K562 (cell line): ENCODE data around the gene CTNNA3. TPM values are rescaled to one million over a fixed set of nuclear protein-coding genes. Genes with fewer than 3 reads are reported as not detected.

Experiments
- ATAC-seq: fragments of 200-7000 bp; cut with Tn5 transposase; 3 replicates; pipeline ENCODE4 v1.9.1; 2020; ENCODE audit warnings: moderate library complexity
- BruUV-seq: library from RNA; stranded (reverse); fragments of 400-500 nt; replicated peaks from 2 replicates; lab custom pipeline; 2021; lab: Mats Ljungman, UMichigan
- CTCF ChIA-PET: fragments of 300-600 bp; formaldehyde crosslinking; extraction: SDS; loops from one replicate; lab custom pipeline; 2021; ENCODE audit warnings: low intra/inter-chr PET ratio; lab: Yijun Ruan, JAX
- POLR2A ChIA-PET: fragments of 300-600, 350-650 bp; sonication (Branson Sonifier 250); formaldehyde crosslinking; extraction: SDS; loops from one replicate; lab custom pipeline; 2021; ENCODE audit warnings: antibody characterized with exemption, inconsistent platforms; lab: Yijun Ruan, JAX
- DNase-seq, 4 experiments: peaks; one replicate each; pipeline versions ENCODE4 v3.0.0 to v3.0.0-alpha.2; 2011 to 2018; ENCODE audit warnings: low spot score in 3 of 4, mixed read lengths in 3 of 4; ENCODE audit errors: extremely low read depth in 1 of 4
- FAIRE-seq: peaks from 2 replicates; lab custom pipeline; 2011; peaks lifted over from hg19 to GRCh38; lab: Jason Lieb, UNC
- H2AFZ ChIP-seq: 2 replicates; pipeline ENCODE4 v1.6.0; 2011; ENCODE audit warnings: low read depth, low read length, control low read depth, inconsistent platforms
- H3K27ac ChIP-seq: fragments of 200-600 bp; 3 replicates; pipeline ENCODE4 v1.8.0; 2011; ENCODE audit warnings: low read depth, mild to moderate bottlenecking, control low read depth, inconsistent platforms, low read length, moderate library complexity, mixed read lengths; ENCODE audit errors: extremely low read depth
- H3K27me3 ChIP-seq, 2 experiments: fragments of 300-600 bp in 1 of 2; 2 replicates in 1 of 2; 3 replicates in 1 of 2; pipeline versions ENCODE4 v1.6.0 to v1.8.0; 2011; ENCODE audit warnings: inconsistent platforms in 2 of 2, low read length in 2 of 2, mild to moderate bottlenecking in 1 of 2, mixed read lengths in 1 of 2, moderate library complexity in 1 of 2; ENCODE audit not compliant: control insufficient read depth in 2 of 2, insufficient read depth in 2 of 2
- H3K36me3 ChIP-seq: fragments of 300-600 bp; 3 replicates; pipeline ENCODE4 v1.8.0; 2011; ENCODE audit warnings: mild to moderate bottlenecking, low read length, inconsistent platforms; ENCODE audit not compliant: control insufficient read depth, insufficient read depth
- H3K4me1 ChIP-seq, 2 experiments: fragments of 200-600 bp in 1 of 2; replicated peaks in 1 of 2; 2 replicates in 1 of 2; 3 replicates in 1 of 2; pipeline versions ENCODE4 v1.5.1 to v1.8.0; 2011; ENCODE audit warnings: inconsistent platforms in 2 of 2, low read length in 2 of 2, mild to moderate bottlenecking in 1 of 2, mixed read lengths in 1 of 2, moderate library complexity in 1 of 2; ENCODE audit not compliant: control insufficient read depth in 2 of 2, insufficient read depth in 2 of 2
- H3K4me2 ChIP-seq: 2 replicates; pipeline ENCODE4 v1.6.1; 2011; ENCODE audit warnings: low read length, control low read depth, inconsistent platforms, mixed read lengths; ENCODE audit not compliant: insufficient read depth
- H3K4me3 ChIP-seq: fragments of 200-600 bp; sonication (generic), shearing (Covaris generic); 2 replicates; pipeline ENCODE4 v1.5.1; 2016; ENCODE audit warnings: control low read depth, inconsistent platforms
- H3K79me2 ChIP-seq: fragments of 200-600 bp; 3 replicates; pipeline ENCODE4 v1.8.0; 2011; ENCODE audit warnings: low read length, inconsistent platforms; ENCODE audit not compliant: control insufficient read depth, insufficient read depth
- H3K9ac ChIP-seq, 2 experiments: 2 replicates each; pipeline versions ENCODE4 v1.6.0 to v1.6.1; 2011; ENCODE audit warnings: low read depth in 2 of 2, low read length in 2 of 2, control low read depth in 1 of 2, inconsistent platforms in 1 of 2, mild to moderate bottlenecking in 1 of 2, mixed read lengths in 1 of 2; ENCODE audit not compliant: insufficient read depth in 1 of 2
- H3K9me1 ChIP-seq: one replicate; pipeline ENCODE4 v1.6.0; 2011; ENCODE audit warnings: inconsistent platforms, mild to moderate bottlenecking, low read length, moderate library complexity; ENCODE audit not compliant: control insufficient read depth, insufficient read depth
- H3K9me3 ChIP-seq: replicated peaks from 2 replicates; pipeline ENCODE4 v1.5.1; 2011; ENCODE audit warnings: low read depth, low read length, inconsistent platforms; ENCODE audit not compliant: control insufficient read depth, insufficient read depth
- H4K20me1 ChIP-seq: replicated peaks from 2 replicates; pipeline ENCODE4 v1.6.1; 2011; ENCODE audit warnings: low read length, inconsistent platforms, mixed read lengths; ENCODE audit not compliant: control insufficient read depth, insufficient read depth
- BCOR ChIP-seq: fragments of 450-650 bp; IDR thresholded peaks from 2 replicates; pipeline ENCODE4 v1.6.1; 2016
- BDP1 ChIP-seq: IDR thresholded peaks from 3 replicates; pipeline ENCODE4 v1.6.1; 2011; ENCODE audit not compliant: insufficient read length, insufficient read depth
- BMI1 ChIP-seq: fragments of 150-350 bp; IDR thresholded peaks from 2 replicates; pipeline ENCODE4 v1.6.1; 2014; ENCODE audit warnings: low read length
- CEBPB ChIP-seq: fragments of 450-650 bp; IDR thresholded peaks from 2 replicates; pipeline ENCODE4 v1.6.1; 2016; ENCODE audit warnings: missing genetic modification characterization, missing compliant biosample characterization
- CHD1 ChIP-seq: fragments of 200-600 bp; sonication (generic); IDR thresholded peaks from one replicate; pipeline ENCODE4 v1.6.1; 2012; ENCODE audit warnings: mild to moderate bottlenecking, moderate library complexity, low read length, inconsistent platforms
- KDM1A ChIP-seq, 2 experiments: fragments of 450-650 bp; IDR thresholded peaks; 2 replicates each; pipeline ENCODE4 v1.6.1; 2016; ENCODE audit warnings: mild to moderate bottlenecking in 2 of 2
- NCOR1 ChIP-seq: fragments of 450-650 bp; IDR thresholded peaks from 2 replicates; pipeline ENCODE4 v1.6.1; 2016; ENCODE audit warnings: mild to moderate bottlenecking, moderate library complexity
- PHB ChIP-seq: fragments of 250-450 bp; sonication (Bioruptor Pico); IDR thresholded peaks from 2 replicates; pipeline ENCODE4 v1.5.0; 2021
- PHF8 ChIP-seq: fragments of 200-600 bp; sonication (generic); IDR thresholded peaks from 2 replicates; pipeline ENCODE4 v1.6.1; 2012; ENCODE audit warnings: mixed run types, mild to moderate bottlenecking, inconsistent platforms, low read length, moderate library complexity, borderline replicate concordance
- POLR2A ChIP-seq: fragments of 450-650 bp; conservative IDR thresholded peaks from 2 replicates; pipeline ENCODE4 v1.6.1; 2016
- POLR2H ChIP-seq: IDR thresholded peaks from 2 replicates; pipeline ENCODE4 v1.6.1; 2016; ENCODE audit warnings: missing genetic modification characterization, low read depth, mild to moderate bottlenecking, control low read depth, missing compliant biosample characterization, moderate library complexity
- TFAP4 ChIP-seq: sonication (generic); formaldehyde crosslinking; IDR thresholded peaks from 2 replicates; pipeline ENCODE4 v1.8.0; 2022; ENCODE audit warnings: missing genetic modification reagents, mild to moderate bottlenecking, moderate library complexity, borderline replicate concordance
- TFE3 ChIP-seq: fragments of 450-650 bp; formaldehyde crosslinking; IDR thresholded peaks from 2 replicates; pipeline ENCODE4 v1.4.0; 2020; ENCODE audit warnings: mild to moderate bottlenecking, mixed read lengths
- THRB ChIP-seq: fragments of 450-650 bp; formaldehyde crosslinking; conservative IDR thresholded peaks from 2 replicates; pipeline ENCODE4 v1.4.0; 2022; ENCODE audit warnings: mild to moderate bottlenecking, missing genetic modification characterization
- ZNF184 ChIP-seq: sonication (generic); formaldehyde crosslinking; IDR thresholded peaks from 2 replicates; pipeline ENCODE4 v1.5.0; 2020; ENCODE audit warnings: missing genetic modification reagents
- ZNF224 ChIP-seq: sonication (generic); formaldehyde crosslinking; IDR thresholded peaks from 2 replicates; pipeline ENCODE4 v1.8.0; 2022; ENCODE audit warnings: mild to moderate bottlenecking, missing genetic modification reagents
- WGBS: fragments of 100-300 bp; shearing (Covaris generic); methylation state at CpG from one replicate; pipeline ENCODE4 v1.1.6; 2016; ENCODE audit warnings: low coverage, mixed read lengths; ENCODE audit not compliant: insufficient coverage; ENCODE audit errors: missing lambda C conversion rate; 5-methylcytosine and 5-hydroxymethylcytosine counted together
- in situ Hi-C: fragments of 300-500 bp; cut with MboI; formaldehyde crosslinking; loops from 4 replicates; pipeline ENCODE4 v1.15.0; 2018; ENCODE audit warnings: inconsistent platforms, mixed read lengths
- intact Hi-C: fragments of 100-400 bp; cut with micrococcal nuclease; formaldehyde crosslinking; loops from 2 replicates; pipeline ENCODE4 v1.14.2; 2022
- polyA plus RNA-seq, 8 experiments: library from polyadenylated mRNA; depleted of rRNA in 4 of 8; stranded (reverse) in 5 of 8; unstranded in 3 of 8; fragments of >200 nt; fragmentation: Nextera tagmentation in 2 of 8; fragmentation: Illumina TruSeq in 1 of 8; extraction: Ambion mirVana in 2 of 8; extraction: Trizol in 1 of 8; gene quantifications; 2 replicates each; pipeline versions ENCODE4 v1.2.1 to v1.2.3, GENCODE V29; 2011 to 2014; ENCODE audit warnings: inconsistent platforms in 1 of 8, missing spikeins in 1 of 8
- total RNA-seq, 7 experiments: library from RNA; depleted of rRNA in 6 of 7; stranded (reverse); fragments of >200 nt in 6 of 7; fragmentation: Illumina TruSeq in 2 of 7; extraction: Trizol in 2 of 7; gene quantifications; 2 replicates each; pipeline versions ENCODE4 v1.2.1 to v1.2.3, GENCODE V29; 2011 to 2021; ENCODE audit warnings: low replicate concordance in 1 of 7
- TF ChIP-seq, protein P1 (sequence below): sonication (generic); formaldehyde crosslinking; IDR thresholded peaks from 2 replicates; pipeline ENCODE4 v1.8.0; 2022; ENCODE audit warnings: missing genetic modification reagents, mild to moderate bottlenecking, borderline replicate concordance
- TF ChIP-seq, protein P2 (sequence below): sonication (generic); formaldehyde crosslinking; IDR thresholded peaks from 2 replicates; pipeline ENCODE4 v1.8.0; 2022; ENCODE audit warnings: mild to moderate bottlenecking, missing genetic modification reagents
- TF ChIP-seq, protein P3 (sequence below): fragments of 450-650 bp; formaldehyde crosslinking; IDR thresholded peaks from 2 replicates; pipeline ENCODE4 v1.4.0; 2020; ENCODE audit warnings: mild to moderate bottlenecking, moderate library complexity

CTNNA3 gene
- total and polyA plus RNA-seq, 9 of the 15 experiments (the other 6 are each of a cell fraction or from before 2014, with no cell fraction given), result 0.04 TPM; not detected in 8

- no peak for FAIRE-seq
- H3K9me3 ChIP-seq, result no peaks in the 10 kb centered on the region; the same call in 1 of the 2 replicates
- H4K20me1 ChIP-seq, result no peaks in the 10 kb centered on the region
- no peak overlapping the region for H3K4me3 ChIP-seq
- CTCF ChIA-PET, result no interaction called here
- 3% methylated on average over 4 of the region's 4 CpGs for WGBS
- no peaks in the 10 kb centered on the region for H3K36me3 ChIP-seq
- H3K9me1 ChIP-seq, result no peaks in the 10 kb centered on the region
- POLR2A ChIA-PET, result no interaction called here
- DNase-seq, result no peak
- ATAC-seq, result no peak
- H3K9ac ChIP-seq, result no peak overlapping the region
- intact Hi-C loops, result no loop called here
- in situ Hi-C loops, result no loop called here
- H3K79me2 ChIP-seq, result no peaks in the 10 kb centered on the region
- no TSS peak for BruUV-seq
- no peak overlapping the region for H3K27ac ChIP-seq
- H3K4me2 ChIP-seq, result no peak overlapping the region
- H3K27me3 ChIP-seq, result no peaks in the 10 kb centered on the region
- H2AFZ ChIP-seq, result no peak overlapping the region
- no peaks in the 10 kb centered on the region for H3K4me1 ChIP-seq
- TF ChIP-seq ZNF224 (CRISPR knock-in tag) (no peak), POLR2H (tag) (no peak), BCOR (no peak), PHB (CRISPR knock-in tag) (no peak), CHD1 (no peak), KDM1A (IDR thresholded peaks at IDR 0.05) (no peak), POLR2A (no peak), BMI1 (no peak), BDP1 (no peak), TFE3 (CRISPR knock-in tag) (no peak), ZNF184 (CRISPR knock-in tag) (no peak), PHF8 (no peak), NCOR1 (no peak), CEBPB (tag) (no peak), TFAP4 (no peak), THRB (CRISPR knock-in tag) (no peak)
- TF ChIP-seq, protein P1, sequence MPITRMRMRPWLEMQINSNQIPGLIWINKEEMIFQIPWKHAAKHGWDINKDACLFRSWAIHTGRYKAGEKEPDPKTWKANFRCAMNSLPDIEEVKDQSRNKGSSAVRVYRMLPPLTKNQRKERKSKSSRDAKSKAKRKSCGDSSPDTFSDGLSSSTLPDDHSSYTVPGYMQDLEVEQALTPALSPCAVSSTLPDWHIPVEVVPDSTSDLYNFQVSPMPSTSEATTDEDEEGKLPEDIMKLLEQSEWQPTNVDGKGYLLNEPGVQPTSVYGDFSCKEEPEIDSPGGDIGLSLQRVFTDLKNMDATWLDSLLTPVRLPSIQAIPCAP, result no peak
- TF ChIP-seq, protein P2, sequence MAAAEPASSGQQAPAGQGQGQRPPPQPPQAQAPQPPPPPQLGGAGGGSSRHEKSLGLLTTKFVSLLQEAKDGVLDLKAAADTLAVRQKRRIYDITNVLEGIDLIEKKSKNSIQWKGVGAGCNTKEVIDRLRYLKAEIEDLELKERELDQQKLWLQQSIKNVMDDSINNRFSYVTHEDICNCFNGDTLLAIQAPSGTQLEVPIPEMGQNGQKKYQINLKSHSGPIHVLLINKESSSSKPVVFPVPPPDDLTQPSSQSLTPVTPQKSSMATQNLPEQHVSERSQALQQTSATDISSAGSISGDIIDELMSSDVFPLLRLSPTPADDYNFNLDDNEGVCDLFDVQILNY (CRISPR knock-in tag), result no peak
- TF ChIP-seq, protein P3, sequence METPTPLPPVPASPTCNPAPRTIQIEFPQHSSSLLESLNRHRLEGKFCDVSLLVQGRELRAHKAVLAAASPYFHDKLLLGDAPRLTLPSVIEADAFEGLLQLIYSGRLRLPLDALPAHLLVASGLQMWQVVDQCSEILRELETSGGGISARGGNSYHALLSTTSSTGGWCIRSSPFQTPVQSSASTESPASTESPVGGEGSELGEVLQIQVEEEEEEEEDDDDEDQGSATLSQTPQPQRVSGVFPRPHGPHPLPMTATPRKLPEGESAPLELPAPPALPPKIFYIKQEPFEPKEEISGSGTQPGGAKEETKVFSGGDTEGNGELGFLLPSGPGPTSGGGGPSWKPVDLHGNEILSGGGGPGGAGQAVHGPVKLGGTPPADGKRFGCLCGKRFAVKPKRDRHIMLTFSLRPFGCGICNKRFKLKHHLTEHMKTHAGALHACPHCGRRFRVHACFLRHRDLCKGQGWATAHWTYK, result no peak
Measured at GRCh38 chr10:67262675-67263074, 433.3 kb downstream of the CTNNA3 start.
